Measurements from ENCODE around the gene PEX7.
A peak's percentile ranks its signal among the peaks of the same experiment; 100 is the strongest.

- peak in 5 of 6 experiments; percentile 41 to 72 (median 64) for TF ChIP-seq CTCF (IDR thresholded peaks at IDR 0.05)
- TF ChIP-seq POLR2A (IDR thresholded peaks at IDR 0.05) = peak; percentile 73 to 81
Observed at GRCh38 chr6:136822376-136823127, at the start of gene PEX7.

Measured in adrenal gland (tissue), 5 donors.